HCT116 (cell line): ENCODE results near the gene ENTHD1.

Experiments used
- CEBPB ChIP-seq: IDR thresholded peaks from 2 replicates; pipeline ENCODE4 v1.6.1; 2012; ENCODE audit warnings: low read depth
- EZH2 ChIP-seq: fragments of 200-600 bp; sonication (generic); IDR thresholded peaks from 2 replicates; pipeline ENCODE4 v1.6.1; 2017; ENCODE audit warnings: antibody characterized with exemption, mixed run types
- POLR2A ChIP-seq: IDR thresholded peaks from 2 replicates; pipeline ENCODE4 v1.7.0; 2011; ENCODE audit warnings: borderline replicate concordance; ENCODE audit not compliant: insufficient read depth, insufficient read length; ENCODE audit errors: extremely low read depth
- ZNF274 ChIP-seq: fragments of 200-500 bp; sonication (Bioruptor generic); IDR thresholded peaks from 2 replicates; pipeline ENCODE4 v1.6.1; 2014; ENCODE audit warnings: mild to moderate bottlenecking, low read depth, low read length, inconsistent platforms
- TF ChIP-seq, protein P1 (sequence below), 3 experiments: fragments of 200-600 bp in 1 of 3; sonication (generic) in 1 of 3; IDR thresholded peaks in 2 of 3; conservative IDR thresholded peaks in 1 of 3; 2 replicates each; pipeline ENCODE4 v1.5.1; 2012 to 2017; ENCODE audit warnings: low read depth in 2 of 3, low read length in 2 of 3, antibody characterized with exemption in 1 of 3, borderline replicate concordance in 1 of 3, control low read depth in 1 of 3, mild to moderate bottlenecking in 1 of 3, mixed read lengths in 1 of 3, mixed run types in 1 of 3, moderate library complexity in 1 of 3; ENCODE audit not compliant: insufficient read depth in 1 of 3
- TF ChIP-seq, protein P2 (sequence below): IDR thresholded peaks from 2 replicates; pipeline ENCODE4 v1.6.1; 2012; ENCODE audit warnings: low read depth

DNA sequence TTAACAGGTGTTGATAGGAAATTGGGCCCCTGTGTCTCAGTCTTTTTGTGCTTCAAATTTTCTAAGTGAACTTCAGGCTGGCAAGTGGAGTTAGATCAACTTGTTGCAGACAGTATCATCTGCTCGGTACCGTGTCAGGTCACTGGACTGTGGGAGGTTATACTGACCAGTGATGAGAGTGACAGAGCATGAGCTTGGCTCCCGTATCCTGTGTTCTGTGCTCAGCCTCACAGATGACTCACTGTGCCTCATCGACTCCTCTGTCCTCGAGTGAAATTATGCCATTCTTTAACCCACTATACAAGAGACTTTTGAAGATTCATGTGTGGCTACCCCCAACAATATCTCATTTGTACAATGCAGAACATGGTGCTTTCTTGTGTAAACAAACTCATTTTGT lies 15.2 kb upstream of the ENTHD1 start:
- TF ChIP-seq, protein P1, sequence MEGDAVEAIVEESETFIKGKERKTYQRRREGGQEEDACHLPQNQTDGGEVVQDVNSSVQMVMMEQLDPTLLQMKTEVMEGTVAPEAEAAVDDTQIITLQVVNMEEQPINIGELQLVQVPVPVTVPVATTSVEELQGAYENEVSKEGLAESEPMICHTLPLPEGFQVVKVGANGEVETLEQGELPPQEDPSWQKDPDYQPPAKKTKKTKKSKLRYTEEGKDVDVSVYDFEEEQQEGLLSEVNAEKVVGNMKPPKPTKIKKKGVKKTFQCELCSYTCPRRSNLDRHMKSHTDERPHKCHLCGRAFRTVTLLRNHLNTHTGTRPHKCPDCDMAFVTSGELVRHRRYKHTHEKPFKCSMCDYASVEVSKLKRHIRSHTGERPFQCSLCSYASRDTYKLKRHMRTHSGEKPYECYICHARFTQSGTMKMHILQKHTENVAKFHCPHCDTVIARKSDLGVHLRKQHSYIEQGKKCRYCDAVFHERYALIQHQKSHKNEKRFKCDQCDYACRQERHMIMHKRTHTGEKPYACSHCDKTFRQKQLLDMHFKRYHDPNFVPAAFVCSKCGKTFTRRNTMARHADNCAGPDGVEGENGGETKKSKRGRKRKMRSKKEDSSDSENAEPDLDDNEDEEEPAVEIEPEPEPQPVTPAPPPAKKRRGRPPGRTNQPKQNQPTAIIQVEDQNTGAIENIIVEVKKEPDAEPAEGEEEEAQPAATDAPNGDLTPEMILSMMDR (IDR thresholded peaks at IDR 0.05 in 2 of 3, conservative IDR thresholded peaks at IDR 0.05 in 1 of 3; ENCODE audit: borderline replicate concordance in 1 of 3, insufficient read depth in 1 of 3, low read depth in 2 of 3, low read length in 2 of 3) = no peak
- TF ChIP-seq ZNF274 = no peak
- TF ChIP-seq POLR2A = no peak
- TF ChIP-seq, protein P2, sequence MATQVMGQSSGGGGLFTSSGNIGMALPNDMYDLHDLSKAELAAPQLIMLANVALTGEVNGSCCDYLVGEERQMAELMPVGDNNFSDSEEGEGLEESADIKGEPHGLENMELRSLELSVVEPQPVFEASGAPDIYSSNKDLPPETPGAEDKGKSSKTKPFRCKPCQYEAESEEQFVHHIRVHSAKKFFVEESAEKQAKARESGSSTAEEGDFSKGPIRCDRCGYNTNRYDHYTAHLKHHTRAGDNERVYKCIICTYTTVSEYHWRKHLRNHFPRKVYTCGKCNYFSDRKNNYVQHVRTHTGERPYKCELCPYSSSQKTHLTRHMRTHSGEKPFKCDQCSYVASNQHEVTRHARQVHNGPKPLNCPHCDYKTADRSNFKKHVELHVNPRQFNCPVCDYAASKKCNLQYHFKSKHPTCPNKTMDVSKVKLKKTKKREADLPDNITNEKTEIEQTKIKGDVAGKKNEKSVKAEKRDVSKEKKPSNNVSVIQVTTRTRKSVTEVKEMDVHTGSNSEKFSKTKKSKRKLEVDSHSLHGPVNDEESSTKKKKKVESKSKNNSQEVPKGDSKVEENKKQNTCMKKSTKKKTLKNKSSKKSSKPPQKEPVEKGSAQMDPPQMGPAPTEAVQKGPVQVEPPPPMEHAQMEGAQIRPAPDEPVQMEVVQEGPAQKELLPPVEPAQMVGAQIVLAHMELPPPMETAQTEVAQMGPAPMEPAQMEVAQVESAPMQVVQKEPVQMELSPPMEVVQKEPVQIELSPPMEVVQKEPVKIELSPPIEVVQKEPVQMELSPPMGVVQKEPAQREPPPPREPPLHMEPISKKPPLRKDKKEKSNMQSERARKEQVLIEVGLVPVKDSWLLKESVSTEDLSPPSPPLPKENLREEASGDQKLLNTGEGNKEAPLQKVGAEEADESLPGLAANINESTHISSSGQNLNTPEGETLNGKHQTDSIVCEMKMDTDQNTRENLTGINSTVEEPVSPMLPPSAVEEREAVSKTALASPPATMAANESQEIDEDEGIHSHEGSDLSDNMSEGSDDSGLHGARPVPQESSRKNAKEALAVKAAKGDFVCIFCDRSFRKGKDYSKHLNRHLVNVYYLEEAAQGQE = no peak
- no peak for TF ChIP-seq EZH2
- TF ChIP-seq CEBPB = no peak
